GM23338 (cell line): Measurements from ENCODE around the gene SPNS1.
"Not testable (repeated sequence)": the region's sequence is repeated elsewhere in the genome, so short reads cannot be mapped to it uniquely, and the experiment has no call there.

Experiments
- CREB1 ChIP-seq: fragments of 250-450 bp; sonication (Bioruptor Pico); IDR thresholded peaks from 2 replicates; pipeline ENCODE4 v1.5.0; 2020; ENCODE audit warnings: low read depth, mild to moderate bottlenecking, moderate library complexity
- EZH2 ChIP-seq: fragments of 200-600 bp; sonication (generic); IDR thresholded peaks from one replicate; pipeline ENCODE4 v1.8.0; 2017; ENCODE audit warnings: antibody characterized with exemption, mild to moderate bottlenecking, low read depth; ENCODE audit not compliant: unreplicated experiment
- TF ChIP-seq, protein P1 (sequence below): IDR thresholded peaks from one replicate; pipeline ENCODE4 v1.6.1; 2018; ENCODE audit warnings: antibody characterized with exemption; ENCODE audit not compliant: unreplicated experiment
- TF ChIP-seq, protein P2 (sequence below), 2 experiments: fragments of 200-600 bp in 1 of 2; sonication (generic) in 1 of 2; conservative IDR thresholded peaks; 2 replicates each; pipeline versions ENCODE4 v1.5.1 to v1.6.1; 2016 to 2017; ENCODE audit warnings: antibody characterized with exemption in 2 of 2, low read depth in 2 of 2, mild to moderate bottlenecking in 2 of 2, moderate library complexity in 1 of 2

DNA sequence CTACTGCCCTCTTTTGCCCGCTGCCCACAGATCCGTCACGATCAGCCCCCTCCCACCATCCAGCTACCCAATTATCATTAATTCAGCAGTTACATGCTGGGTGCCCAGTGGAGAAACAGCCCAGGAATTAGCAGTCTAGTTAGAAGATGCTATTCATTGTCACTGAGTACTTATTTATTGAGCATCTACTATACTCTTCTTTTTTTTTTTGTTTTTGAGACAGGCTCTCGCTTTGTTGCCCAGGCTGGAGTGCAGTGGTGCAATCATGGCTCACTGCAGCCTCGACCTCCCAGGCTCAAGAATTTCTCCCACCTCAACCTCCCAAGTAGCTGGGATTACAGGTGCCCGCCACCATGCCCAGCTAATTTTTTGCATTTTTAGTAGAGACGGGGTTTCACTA is 34.8 kb upstream of the SPNS1 start:
- TF ChIP-seq, protein P1, sequence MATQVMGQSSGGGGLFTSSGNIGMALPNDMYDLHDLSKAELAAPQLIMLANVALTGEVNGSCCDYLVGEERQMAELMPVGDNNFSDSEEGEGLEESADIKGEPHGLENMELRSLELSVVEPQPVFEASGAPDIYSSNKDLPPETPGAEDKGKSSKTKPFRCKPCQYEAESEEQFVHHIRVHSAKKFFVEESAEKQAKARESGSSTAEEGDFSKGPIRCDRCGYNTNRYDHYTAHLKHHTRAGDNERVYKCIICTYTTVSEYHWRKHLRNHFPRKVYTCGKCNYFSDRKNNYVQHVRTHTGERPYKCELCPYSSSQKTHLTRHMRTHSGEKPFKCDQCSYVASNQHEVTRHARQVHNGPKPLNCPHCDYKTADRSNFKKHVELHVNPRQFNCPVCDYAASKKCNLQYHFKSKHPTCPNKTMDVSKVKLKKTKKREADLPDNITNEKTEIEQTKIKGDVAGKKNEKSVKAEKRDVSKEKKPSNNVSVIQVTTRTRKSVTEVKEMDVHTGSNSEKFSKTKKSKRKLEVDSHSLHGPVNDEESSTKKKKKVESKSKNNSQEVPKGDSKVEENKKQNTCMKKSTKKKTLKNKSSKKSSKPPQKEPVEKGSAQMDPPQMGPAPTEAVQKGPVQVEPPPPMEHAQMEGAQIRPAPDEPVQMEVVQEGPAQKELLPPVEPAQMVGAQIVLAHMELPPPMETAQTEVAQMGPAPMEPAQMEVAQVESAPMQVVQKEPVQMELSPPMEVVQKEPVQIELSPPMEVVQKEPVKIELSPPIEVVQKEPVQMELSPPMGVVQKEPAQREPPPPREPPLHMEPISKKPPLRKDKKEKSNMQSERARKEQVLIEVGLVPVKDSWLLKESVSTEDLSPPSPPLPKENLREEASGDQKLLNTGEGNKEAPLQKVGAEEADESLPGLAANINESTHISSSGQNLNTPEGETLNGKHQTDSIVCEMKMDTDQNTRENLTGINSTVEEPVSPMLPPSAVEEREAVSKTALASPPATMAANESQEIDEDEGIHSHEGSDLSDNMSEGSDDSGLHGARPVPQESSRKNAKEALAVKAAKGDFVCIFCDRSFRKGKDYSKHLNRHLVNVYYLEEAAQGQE = not testable (repeated sequence)
- TF ChIP-seq, protein P2, sequence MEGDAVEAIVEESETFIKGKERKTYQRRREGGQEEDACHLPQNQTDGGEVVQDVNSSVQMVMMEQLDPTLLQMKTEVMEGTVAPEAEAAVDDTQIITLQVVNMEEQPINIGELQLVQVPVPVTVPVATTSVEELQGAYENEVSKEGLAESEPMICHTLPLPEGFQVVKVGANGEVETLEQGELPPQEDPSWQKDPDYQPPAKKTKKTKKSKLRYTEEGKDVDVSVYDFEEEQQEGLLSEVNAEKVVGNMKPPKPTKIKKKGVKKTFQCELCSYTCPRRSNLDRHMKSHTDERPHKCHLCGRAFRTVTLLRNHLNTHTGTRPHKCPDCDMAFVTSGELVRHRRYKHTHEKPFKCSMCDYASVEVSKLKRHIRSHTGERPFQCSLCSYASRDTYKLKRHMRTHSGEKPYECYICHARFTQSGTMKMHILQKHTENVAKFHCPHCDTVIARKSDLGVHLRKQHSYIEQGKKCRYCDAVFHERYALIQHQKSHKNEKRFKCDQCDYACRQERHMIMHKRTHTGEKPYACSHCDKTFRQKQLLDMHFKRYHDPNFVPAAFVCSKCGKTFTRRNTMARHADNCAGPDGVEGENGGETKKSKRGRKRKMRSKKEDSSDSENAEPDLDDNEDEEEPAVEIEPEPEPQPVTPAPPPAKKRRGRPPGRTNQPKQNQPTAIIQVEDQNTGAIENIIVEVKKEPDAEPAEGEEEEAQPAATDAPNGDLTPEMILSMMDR (conservative IDR thresholded peaks at IDR 0.05; ENCODE audit: low read depth in 2 of 2) = not testable (repeated sequence)
- not testable (repeated sequence) for TF ChIP-seq EZH2, CREB1
